Heart left ventricle (tissue), 16 donors: Measurements from ENCODE around the gene TNS4. TPM values are rescaled to one million over a fixed set of nuclear protein-coding genes. Genes with fewer than 3 reads are reported as not detected.
A peak's percentile ranks its signal among the peaks of the same experiment; 100 is the strongest.

ENCODE experiments used
- ATAC-seq, 4 donors: fragments of 200-7000 bp; cut with Tn5 transposase; one replicate each; pipeline ENCODE4 v1.9.1; 2020 to 2022; ENCODE audit warnings: moderate library complexity in 4 of 4, mild to moderate bottlenecking in 3 of 4, moderate number of reproducible peaks in 1 of 4
- DNase-seq, 5 donors: peaks; one replicate each; pipeline ENCODE4 v3.0.0-alpha.2; 2020
- H3K27ac ChIP-seq, 12 donors: fragments of 200-600 bp; sonication (generic) in 4 of 12; one replicate each; pipeline versions ENCODE4 v1.5.0 to v1.8.0; 2016 to 2022; ENCODE audit warnings: mild to moderate bottlenecking in 2 of 12
- H3K27me3 ChIP-seq, 9 donors: fragments of 200-600 bp; sonication (generic) in 2 of 9; one replicate each; pipeline versions ENCODE4 v1.5.1 to v1.8.0; 2016 to 2022; ENCODE audit warnings: mild to moderate bottlenecking in 3 of 9
- H3K36me3 ChIP-seq, 9 donors: fragments of 200-600 bp; sonication (generic) in 2 of 9; one replicate each; pipeline versions ENCODE4 v1.5.0 to v1.8.0; 2018 to 2022; ENCODE audit warnings: mild to moderate bottlenecking in 2 of 9
- H3K4me1 ChIP-seq, 12 donors: fragments of 200-600 bp; sonication (generic) in 4 of 12; one replicate each; pipeline versions ENCODE4 v1.5.0 to v1.8.0; 2016 to 2022; ENCODE audit warnings: mild to moderate bottlenecking in 3 of 12
- H3K4me3 ChIP-seq, 12 donors: fragments of 200-600 bp; sonication (generic) in 4 of 12; one replicate each; pipeline versions ENCODE4 v1.5.0 to v1.8.0; 2017 to 2022; ENCODE audit warnings: mild to moderate bottlenecking in 9 of 12, moderate library complexity in 4 of 12
- H3K9me3 ChIP-seq, 12 donors: fragments of 200-600 bp; sonication (generic) in 4 of 12; one replicate each; pipeline versions ENCODE4 v1.5.0 to v1.8.0; 2016 to 2022; ENCODE audit warnings: mild to moderate bottlenecking in 1 of 12
- POLR2A ChIP-seq, 2 donors: fragments of 450-650 bp; IDR thresholded peaks; one replicate each; pipeline ENCODE4 v1.6.1; 2017; ENCODE audit warnings: antibody characterized with exemption in 2 of 2, mild to moderate bottlenecking in 2 of 2, moderate library complexity in 2 of 2
- WGBS, 4 donors: extraction: QIAGEN DNeasy Blood & Tissue Kit in 2 of 4; methylation state at CpG; one replicate each; pipeline versions ENCODE4 v1.1.5 to v1.1.7; 2013 to 2018; 5-methylcytosine and 5-hydroxymethylcytosine counted together
- intact Hi-C, 10 donors: fragments of 100-400 bp; cut with DNase I; formaldehyde crosslinking; loops; one replicate each; pipeline versions ENCODE4 v1.11.1 to v1.14.2; 2022
- polyA plus RNA-seq, 2 donors: library from polyadenylated mRNA; stranded (reverse); fragments of 200-250 nt; gene quantifications; one replicate each; pipeline ENCODE4 v1.2.3, GENCODE V29; 2013
- total RNA-seq, 9 donors: library from RNA; depleted of rRNA in 2 of 9; stranded (reverse); fragments of >200 nt in 2 of 9; fragmentation: NEBNext Ultra II Directional in 3 of 9; extraction: Animal tissue kit (Norgen Biotek cat#: 25700) in 3 of 9; gene quantifications; one replicate each; pipeline versions ENCODE4 v1.1.0 to v1.2.4, GENCODE V29; 2016 to 2023
- TF ChIP-seq, protein P1 (sequence below), 12 donors: fragments of 200-600 bp; sonication (generic) in 4 of 12; IDR thresholded peaks; one replicate each; pipeline versions ENCODE4 v1.5.0 to v1.8.0; 2018 to 2022; ENCODE audit warnings: antibody characterized with exemption in 12 of 12, mild to moderate bottlenecking in 5 of 12
- donor health status: ischemic (EF 13 %, LVEDD 7.1; RV severe dilation, severe dysfunction).
- donor health status: healthy with polysubstance abuse.
- donor health status: DM: no; HTN: yes; CAD: no.
- donor health status: DM: no; HTN: no; CAD: no.
- donor health status: ischemic (EF 25% LVEDD 6.9; RV normal size, moderate dysfunction).
- donor health status: ischemic (EF 25% LVEDD 5.7; RV mildly dilated, moderate dysfunction).
- donor health status: healthy.
- donor health status: DM: yes; HTN: yes; CAD: no.
- donor health status: ischemic (EF 35%, LVEDD 5.7; RV mildly dilated, moderate dysfunction).
- donor health status: nonischemic (EF 11% LVEDD 7.7; RV severe dilation, severe dysfunction).
- donor health status: DM: yes; HTN: yes; CAD: no.
- donor health status: PGD.
- donor health status: ischemic (EF 29% LVEDD 5.4; RV normal size, mild dysfunction).
- donor health status: nonischemic (EF 23%, LVEDD 6.1; RV moderate dilation, normal function).

Gene TNS4
- total and polyA plus RNA-seq, 11 donors: 0.16 to 0.91 TPM; not detected in 9

DNA sequence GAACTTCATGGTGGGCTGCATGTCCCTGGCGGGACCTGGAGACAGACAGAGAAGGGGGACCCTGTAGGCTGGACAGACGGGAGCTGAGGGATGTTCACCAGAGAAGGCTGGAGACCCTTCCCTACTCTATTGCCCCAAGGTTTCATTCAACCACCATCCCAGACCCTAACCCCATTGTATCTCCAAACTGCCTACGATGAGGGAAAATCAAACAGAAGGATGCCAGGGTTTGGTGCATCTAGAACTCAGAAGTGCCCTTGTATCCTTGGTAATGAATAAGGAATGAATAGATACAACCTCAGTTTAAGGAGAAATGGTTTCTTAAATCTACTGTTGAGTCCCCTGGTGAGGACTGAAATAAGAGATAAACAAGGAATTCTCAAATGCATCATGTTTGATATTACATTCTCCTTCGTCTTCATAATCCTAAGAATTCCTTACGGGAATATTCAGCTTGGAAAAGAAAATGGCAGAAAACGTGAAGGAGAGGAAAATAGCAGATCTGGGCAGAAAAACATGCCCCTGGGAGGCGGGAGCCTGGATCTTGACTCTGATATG is 16.4 kb downstream of the TNS4 start:
- DNase-seq: no peak
- no peaks in the 10 kb centered on the region for H3K9me3 ChIP-seq
- no peak overlapping the region for H3K4me3 ChIP-seq
- ATAC-seq: no peak
- intact Hi-C loops: loop anchor here in 3 of 10 donors (5.0 kb wide), 3 partner anchors 37 to 47 kb away; no protein-coding TSS in a partner anchor
- H3K36me3 ChIP-seq: no peaks in the 10 kb centered on the region
- TF ChIP-seq, protein P1, sequence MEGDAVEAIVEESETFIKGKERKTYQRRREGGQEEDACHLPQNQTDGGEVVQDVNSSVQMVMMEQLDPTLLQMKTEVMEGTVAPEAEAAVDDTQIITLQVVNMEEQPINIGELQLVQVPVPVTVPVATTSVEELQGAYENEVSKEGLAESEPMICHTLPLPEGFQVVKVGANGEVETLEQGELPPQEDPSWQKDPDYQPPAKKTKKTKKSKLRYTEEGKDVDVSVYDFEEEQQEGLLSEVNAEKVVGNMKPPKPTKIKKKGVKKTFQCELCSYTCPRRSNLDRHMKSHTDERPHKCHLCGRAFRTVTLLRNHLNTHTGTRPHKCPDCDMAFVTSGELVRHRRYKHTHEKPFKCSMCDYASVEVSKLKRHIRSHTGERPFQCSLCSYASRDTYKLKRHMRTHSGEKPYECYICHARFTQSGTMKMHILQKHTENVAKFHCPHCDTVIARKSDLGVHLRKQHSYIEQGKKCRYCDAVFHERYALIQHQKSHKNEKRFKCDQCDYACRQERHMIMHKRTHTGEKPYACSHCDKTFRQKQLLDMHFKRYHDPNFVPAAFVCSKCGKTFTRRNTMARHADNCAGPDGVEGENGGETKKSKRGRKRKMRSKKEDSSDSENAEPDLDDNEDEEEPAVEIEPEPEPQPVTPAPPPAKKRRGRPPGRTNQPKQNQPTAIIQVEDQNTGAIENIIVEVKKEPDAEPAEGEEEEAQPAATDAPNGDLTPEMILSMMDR (IDR thresholded peaks at IDR 0.05): no peak
- no peak for TF ChIP-seq POLR2A (IDR thresholded peaks at IDR 0.05)
- H3K4me1 ChIP-seq: peaks cover 0 to 40% (median 0%) of the 10 kb centered on the region in 12 donors
- H3K27me3 ChIP-seq: no peaks in the 10 kb centered on the region
- 73 to 85% (median 79%) methylated on average over 7 of the region's 7 CpGs for WGBS, 4 donors
- peak overlapping the region in 2 of 12 donors; percentile 72 to 74 for H3K27ac ChIP-seq

DNA sequence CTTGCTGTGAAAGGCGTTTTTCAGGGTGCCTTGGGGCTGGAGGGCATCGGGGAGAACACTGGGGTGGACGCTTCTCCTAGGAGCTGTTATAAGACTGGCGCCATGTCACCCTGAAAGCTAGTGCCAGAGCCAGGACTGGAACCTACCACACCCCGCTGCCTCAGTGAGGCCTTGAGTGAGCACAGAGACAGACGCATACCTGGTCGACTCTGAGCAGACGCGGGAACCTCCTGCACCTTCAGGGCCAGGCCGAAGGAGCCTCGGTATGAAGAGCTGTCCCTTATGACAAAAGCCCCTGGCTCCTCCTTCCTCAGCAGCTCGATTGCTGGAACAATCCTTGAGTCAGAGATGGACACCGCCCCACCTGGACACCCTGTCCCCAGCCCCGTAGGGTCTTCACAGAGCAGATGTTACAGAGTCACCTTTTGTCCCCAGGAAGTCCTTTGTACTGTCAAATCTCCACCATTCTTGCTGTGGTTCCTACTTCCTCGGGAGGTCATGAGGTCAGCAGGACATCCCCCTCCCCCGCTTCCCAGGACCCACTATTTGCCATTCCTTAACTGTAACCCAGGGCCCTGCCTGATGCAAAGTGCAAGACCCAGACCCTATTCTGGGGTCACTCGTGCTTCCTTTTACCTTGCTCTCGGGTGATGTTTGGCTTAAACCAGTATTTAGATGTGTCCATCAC is 17.0 kb downstream of the TNS4 start:
- DNase-seq (peak in 1 of 5 donors; percentile 51), ATAC-seq (no peak)
- Histone ChIP-seq H3K27ac (no peak overlapping the region), H3K36me3 (no peaks in the 10 kb centered on the region), H3K27me3 (no peaks in the 10 kb centered on the region), H3K4me1 (peaks cover 0 to 41% (median 0%) of the 10 kb centered on the region in 12 donors), H3K4me3 (no peak overlapping the region), H3K9me3 (no peaks in the 10 kb centered on the region)
- 84 to 88% (median 86%) methylated on average over 18 of the region's 18 CpGs for WGBS, 4 donors
- TF ChIP-seq, protein P1 (IDR thresholded peaks at IDR 0.05): no peak
- no peak for TF ChIP-seq POLR2A (IDR thresholded peaks at IDR 0.05)
- intact Hi-C loops: loop anchor here in 1 of 10 donors (5.0 kb wide), 1 partner anchor 48 kb away; no protein-coding TSS in a partner anchor

DNA sequence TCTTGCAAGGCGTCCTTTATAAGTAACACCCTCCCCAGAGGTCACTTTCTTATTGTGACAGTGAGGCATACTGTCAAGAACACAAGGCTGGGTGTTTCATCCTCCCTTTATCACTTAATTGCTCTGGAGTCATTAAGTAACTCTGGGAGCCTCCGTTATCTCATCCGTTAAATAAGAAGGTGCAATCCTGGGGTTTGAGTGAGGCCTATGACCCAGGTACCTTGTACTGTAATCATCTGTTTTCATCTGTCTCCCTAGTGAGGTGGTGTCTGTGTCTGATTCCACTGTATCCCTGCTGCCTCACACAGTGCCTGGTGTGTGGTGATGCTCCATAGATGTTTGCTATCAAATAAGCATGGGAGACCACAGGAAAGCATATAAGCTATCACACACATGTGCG is 17.7 kb downstream of the TNS4 start:
- no peaks in the 10 kb centered on the region for H3K36me3 ChIP-seq
- WGBS, 4 donors: 88 to 93% (median 90%) methylated on average over 4 of the region's 4 CpGs
- ATAC-seq (no peak), DNase-seq (no peak)
- no peak overlapping the region for H3K4me3 ChIP-seq
- no peak for TF ChIP-seq POLR2A (IDR thresholded peaks at IDR 0.05)
- TF ChIP-seq, protein P1 (IDR thresholded peaks at IDR 0.05): no peak
- no peaks in the 10 kb centered on the region for H3K9me3 ChIP-seq
- intact Hi-C loops: loop anchor here in 1 of 10 donors (5.0 kb wide), 1 partner anchor 49 kb away; no protein-coding TSS in a partner anchor
- no peaks in the 10 kb centered on the region for H3K27me3 ChIP-seq
- no peak overlapping the region for H3K27ac ChIP-seq
- H3K4me1 ChIP-seq: peaks cover 0 to 44% (median 0%) of the 10 kb centered on the region in 12 donors

DNA sequence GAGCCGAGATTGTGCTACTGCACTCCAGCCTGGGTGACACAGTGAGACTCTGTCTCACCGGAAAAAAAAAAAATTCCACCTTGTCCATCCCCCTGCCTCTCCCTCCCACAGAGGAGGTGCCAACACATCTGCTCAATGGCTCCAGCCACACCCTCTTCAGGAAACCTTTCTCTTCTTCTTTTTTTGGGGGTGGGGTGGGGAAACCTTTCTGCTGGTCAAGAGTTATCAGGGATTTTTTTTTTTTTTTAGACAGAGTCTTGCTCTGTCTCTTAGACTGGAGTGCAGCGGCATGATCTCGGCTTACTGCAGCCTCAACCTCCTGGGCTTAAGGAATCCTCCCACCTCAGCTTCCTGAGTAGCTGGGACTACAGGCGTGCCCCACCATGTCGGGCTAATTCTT is 18.7 kb downstream of the TNS4 start:
- ATAC-seq: no peak
- WGBS, 4 donors: 82 to 88% (median 85%) methylated on average over 6 of the region's 6 CpGs
- Histone ChIP-seq H3K4me1 (peaks cover 0 to 44% (median 0%) of the 10 kb centered on the region in 12 donors), H3K36me3 (no peaks in the 10 kb centered on the region), H3K9me3 (no peaks in the 10 kb centered on the region), H3K27me3 (no peaks in the 10 kb centered on the region), H3K27ac (no peak overlapping the region), H3K4me3 (no peak overlapping the region)
- DNase-seq: no peak
- no peak for TF ChIP-seq POLR2A (IDR thresholded peaks at IDR 0.05)
- TF ChIP-seq, protein P1 (IDR thresholded peaks at IDR 0.05): no peak
- intact Hi-C loops: loop anchor here in 1 of 10 donors (5.0 kb wide), 1 partner anchor 50 kb away; no protein-coding TSS in a partner anchor
